ENCODE data around the gene FARS2. TPM values are rescaled to one million over a fixed set of nuclear protein-coding genes. Genes with fewer than 3 reads are reported as not detected.
A peak's percentile ranks its signal among the peaks of the same experiment; 100 is the strongest.

Gene FARS2
- total RNA-seq, 4 donors from 2014 or later, result 16.4 to 26.1 (median 21.4) TPM

- TF ChIP-seq POLR2A (IDR thresholded peaks at IDR 0.05) (no peak), EP300 (IDR thresholded peaks at IDR 0.05) (no peak), CTCF (IDR thresholded peaks at IDR 0.05) (no peak)
- H3K36me3 ChIP-seq, result no peaks in the 10 kb centered on the region
- H3K4me1 ChIP-seq, result peaks cover 0 to 23% (median 0%) of the 10 kb centered on the region in 4 donors
- WGBS, 2 donors, result 63 to 76% methylated on average over 9 of the region's 9 CpGs
- H3K9me3 ChIP-seq, result peaks cover 0 to 5% (median 0%) of the 10 kb centered on the region in 4 donors
- H3K4me3 ChIP-seq, result no peak overlapping the region
- H3K27ac ChIP-seq, result peak overlapping the region in 1 of 4 donors; percentile 52
- no peak for DNase-seq (ENCODE audit: low spot score in 2 of 2)
- H3K27me3 ChIP-seq, result no peaks in the 10 kb centered on the region
Observed at GRCh38 chr6:5457983-5458683, 196.8 kb downstream of the FARS2 start.

- no peak for TF ChIP-seq POLR2A (IDR thresholded peaks at IDR 0.05)
- TF ChIP-seq CTCF (IDR thresholded peaks at IDR 0.05), result no peak
- no peak for TF ChIP-seq EP300 (IDR thresholded peaks at IDR 0.05)
- no peak overlapping the region for H3K27ac ChIP-seq
- WGBS, 2 donors, result 53 to 57% methylated on average over 5 of the region's 5 CpGs
Observed at GRCh38 chr6:5459346-5459745, 198.0 kb downstream of the FARS2 start.

GRCh38 chr6:5461365-5461764, 200.1 kb downstream of the FARS2 start:
- Histone ChIP-seq H3K4me3 (no peak overlapping the region), H3K9me3 (peaks cover 0 to 5% (median 0%) of the 10 kb centered on the region in 4 donors), H3K27me3 (no peaks in the 10 kb centered on the region), H3K27ac (no peak overlapping the region), H3K4me1 (peaks cover 0 to 23% (median 0%) of the 10 kb centered on the region in 4 donors), H3K36me3 (no peaks in the 10 kb centered on the region)
- no peak for DNase-seq (ENCODE audit: low spot score in 2 of 2)
- no peak for TF ChIP-seq EP300 (IDR thresholded peaks at IDR 0.05)
- no peak for TF ChIP-seq POLR2A (IDR thresholded peaks at IDR 0.05)
- TF ChIP-seq CTCF (IDR thresholded peaks at IDR 0.05), result no peak
- 94 to 97% methylated on average over 2 of the region's 2 CpGs for WGBS, 2 donors

More at GRCh38 chr6:5459346-5459745, 198.0 kb downstream of the FARS2 start:
- peaks cover 0 to 5% (median 0%) of the 10 kb centered on the region in 4 donors for H3K9me3 ChIP-seq
- peaks cover 0 to 23% (median 0%) of the 10 kb centered on the region in 4 donors for H3K4me1 ChIP-seq
- no peaks in the 10 kb centered on the region for H3K27me3 ChIP-seq
- DNase-seq (ENCODE audit: low spot score in 2 of 2), result no peak
- no peaks in the 10 kb centered on the region for H3K36me3 ChIP-seq
- no peak overlapping the region for H3K4me3 ChIP-seq

- Histone ChIP-seq H3K4me1 (peaks cover 0 to 14% (median 0%) of the 10 kb centered on the region in 4 donors), H3K27ac (no peak overlapping the region), H3K27me3 (no peaks in the 10 kb centered on the region), H3K4me3 (no peak overlapping the region), H3K36me3 (no peaks in the 10 kb centered on the region), H3K9me3 (peaks cover 0 to 5% (median 0%) of the 10 kb centered on the region in 4 donors)
- DNase-seq (ENCODE audit: low spot score in 2 of 2), result no peak
- TF ChIP-seq POLR2A (IDR thresholded peaks at IDR 0.05), result no peak
- TF ChIP-seq CTCF (IDR thresholded peaks at IDR 0.05), result no peak
- TF ChIP-seq EP300 (IDR thresholded peaks at IDR 0.05), result no peak
- 65 to 67% methylated on average over 6 of the region's 6 CpGs for WGBS, 2 donors
Observed at GRCh38 chr6:5462856-5463255, 201.5 kb downstream of the FARS2 start.

- WGBS, 2 donors, result 85 to 93% methylated on average over 3 of the region's 3 CpGs
- no peaks in the 10 kb centered on the region for H3K36me3 ChIP-seq
- H3K4me1 ChIP-seq, result peaks cover 0 to 11% (median 0%) of the 10 kb centered on the region in 4 donors
- TF ChIP-seq CTCF (IDR thresholded peaks at IDR 0.05) (no peak), POLR2A (IDR thresholded peaks at IDR 0.05) (no peak), EP300 (IDR thresholded peaks at IDR 0.05) (no peak)
- peaks cover 0 to 5% (median 0%) of the 10 kb centered on the region in 4 donors for H3K9me3 ChIP-seq
- no peak overlapping the region for H3K4me3 ChIP-seq
- H3K27ac ChIP-seq, result no peak overlapping the region
- DNase-seq (ENCODE audit: low spot score in 2 of 2), result no peak
- H3K27me3 ChIP-seq, result no peaks in the 10 kb centered on the region
Observed at GRCh38 chr6:5463690-5464089, 202.4 kb downstream of the FARS2 start.
